ENCODE data around the gene GAB2.
"Not testable (repeated sequence)": the region's sequence is repeated elsewhere in the genome, so short reads cannot be mapped to it uniquely, and the experiment has no call there.

DNA sequence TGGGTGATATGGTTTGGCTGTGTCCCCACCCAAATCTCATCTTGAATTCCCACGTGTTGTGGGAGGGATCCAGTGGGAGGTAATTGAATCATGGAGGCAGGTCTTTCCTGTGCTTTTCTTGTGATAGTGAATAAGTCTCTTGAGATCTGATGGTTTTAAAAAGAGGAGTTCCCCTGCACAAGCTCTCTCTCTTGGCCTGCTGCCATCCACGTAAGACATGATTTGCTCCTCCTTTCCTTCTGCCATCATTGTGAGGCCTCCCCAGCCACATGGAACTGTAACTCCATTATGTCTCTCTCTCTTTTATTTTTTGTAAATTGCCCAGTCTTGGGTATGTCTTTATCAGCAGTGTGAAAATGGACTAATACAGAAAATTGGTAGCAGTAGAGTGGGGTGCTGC lies 145.8 kb downstream of the GAB2 start:
- not testable (repeated sequence) for TF ChIP-seq YY1 (IDR thresholded peaks at IDR 0.05; ENCODE audit: insufficient read depth, insufficient read length); ZNF274 (IDR thresholded peaks at IDR 0.05; ENCODE audit: low read depth, low read length)

Measured in NT2/D1 (cell line).